Chondrocyte (in vitro differentiated cells): Measurements from ENCODE around the gene WDFY3. TPM values are rescaled to one million over a fixed set of nuclear protein-coding genes. Genes with fewer than 3 reads are reported as not detected.

Experiments
- DNase-seq: peaks from one replicate; pipeline ENCODE4 v3.0.0; 2021; ENCODE audit warnings: mixed read lengths, low spot score
- H3K27ac Mint-ChIP-seq: one replicate; pipeline ENCODE4 v1.8.0; 2021; ENCODE audit warnings: mild to moderate bottlenecking, moderate library complexity, mixed read lengths; ENCODE audit not compliant: unreplicated experiment
- H3K27me3 Mint-ChIP-seq: 2 replicates; pipeline ENCODE4 v1.8.0; 2021; ENCODE audit warnings: low read depth, mixed read lengths
- H3K36me3 Mint-ChIP-seq: 2 replicates; pipeline ENCODE4 v1.8.0; 2021; ENCODE audit warnings: low read depth, mixed read lengths
- H3K4me1 Mint-ChIP-seq: 2 replicates; pipeline ENCODE4 v1.8.0; 2021; ENCODE audit warnings: low read depth, mild to moderate bottlenecking, mixed read lengths
- H3K4me3 Mint-ChIP-seq: one replicate; pipeline ENCODE4 v1.8.0; 2021; ENCODE audit warnings: mild to moderate bottlenecking, moderate library complexity, mixed read lengths; ENCODE audit not compliant: unreplicated experiment
- H3K9me3 Mint-ChIP-seq: 2 replicates; pipeline ENCODE4 v1.8.0; 2021; ENCODE audit warnings: low read depth, mixed read lengths
- total RNA-seq: library from RNA; stranded (reverse); gene quantifications from 3 replicates; pipeline ENCODE4 v1.2.1, GENCODE V29; 2021
- TF ChIP-seq, protein P1 (sequence below): fragments of 200-600 bp; sonication (generic); IDR thresholded peaks from 2 replicates; pipeline ENCODE4 v1.5.0; 2021; ENCODE audit warnings: antibody characterized with exemption, mild to moderate bottlenecking, moderate library complexity

Gene WDFY3
- total RNA-seq, 1 donor from 2014 or later = 61.9 TPM

GRCh38 chr4:84920617-84921016 is 45.9 kb downstream of the WDFY3 start:
- no peaks in the 10 kb centered on the region for H3K27me3 Mint-ChIP-seq
- TF ChIP-seq, protein P1, sequence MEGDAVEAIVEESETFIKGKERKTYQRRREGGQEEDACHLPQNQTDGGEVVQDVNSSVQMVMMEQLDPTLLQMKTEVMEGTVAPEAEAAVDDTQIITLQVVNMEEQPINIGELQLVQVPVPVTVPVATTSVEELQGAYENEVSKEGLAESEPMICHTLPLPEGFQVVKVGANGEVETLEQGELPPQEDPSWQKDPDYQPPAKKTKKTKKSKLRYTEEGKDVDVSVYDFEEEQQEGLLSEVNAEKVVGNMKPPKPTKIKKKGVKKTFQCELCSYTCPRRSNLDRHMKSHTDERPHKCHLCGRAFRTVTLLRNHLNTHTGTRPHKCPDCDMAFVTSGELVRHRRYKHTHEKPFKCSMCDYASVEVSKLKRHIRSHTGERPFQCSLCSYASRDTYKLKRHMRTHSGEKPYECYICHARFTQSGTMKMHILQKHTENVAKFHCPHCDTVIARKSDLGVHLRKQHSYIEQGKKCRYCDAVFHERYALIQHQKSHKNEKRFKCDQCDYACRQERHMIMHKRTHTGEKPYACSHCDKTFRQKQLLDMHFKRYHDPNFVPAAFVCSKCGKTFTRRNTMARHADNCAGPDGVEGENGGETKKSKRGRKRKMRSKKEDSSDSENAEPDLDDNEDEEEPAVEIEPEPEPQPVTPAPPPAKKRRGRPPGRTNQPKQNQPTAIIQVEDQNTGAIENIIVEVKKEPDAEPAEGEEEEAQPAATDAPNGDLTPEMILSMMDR = no peak
- DNase-seq = no peak
- peaks cover 36% of the 10 kb centered on the region for H3K4me1 Mint-ChIP-seq
- H3K4me3 Mint-ChIP-seq = no peak overlapping the region
- H3K27ac Mint-ChIP-seq = peak overlapping the region; percentile 90
- H3K36me3 Mint-ChIP-seq = peaks cover 6% of the 10 kb centered on the region
- H3K9me3 Mint-ChIP-seq = no peaks in the 10 kb centered on the region

DNA sequence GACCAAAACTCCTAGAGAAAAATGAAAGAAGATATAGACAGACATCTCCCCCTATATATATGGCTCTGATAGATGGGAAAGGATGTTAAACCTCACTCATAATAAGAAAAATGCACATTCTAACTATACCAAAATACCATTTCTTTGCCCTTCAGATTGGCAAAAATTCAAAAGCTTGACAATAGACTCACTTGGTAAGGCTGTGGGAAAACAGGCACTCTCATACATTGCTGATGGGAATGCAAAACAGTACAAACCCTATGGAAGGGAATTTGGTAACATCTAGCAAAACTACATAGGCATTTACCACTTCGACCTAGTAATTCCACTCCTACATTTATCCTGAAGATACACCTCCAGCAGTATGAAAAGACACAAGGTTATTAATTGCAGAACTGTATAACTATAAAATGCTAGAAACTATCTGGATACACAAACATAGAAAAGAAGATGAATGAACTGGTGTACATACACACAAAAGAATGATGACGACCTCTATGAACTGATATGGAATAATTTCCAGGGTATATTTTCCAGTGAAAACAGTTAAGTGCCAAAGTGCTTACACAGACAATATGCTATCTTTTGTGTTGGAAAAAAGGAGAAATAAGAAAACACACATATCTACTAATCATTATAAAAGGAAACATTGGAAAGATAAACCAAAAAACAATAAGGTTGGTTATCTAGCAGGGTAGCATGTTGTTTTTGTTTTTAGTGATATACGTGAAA is 48.5 kb downstream of the WDFY3 start:
- Mint-ChIP-seq H3K4me3 (no peak overlapping the region), H3K27me3 (no peaks in the 10 kb centered on the region), H3K36me3 (peaks cover 10% of the 10 kb centered on the region), H3K27ac (no peak overlapping the region), H3K4me1 (peaks cover 54% of the 10 kb centered on the region), H3K9me3 (peaks cover 2% of the 10 kb centered on the region)
- DNase-seq = no peak
- TF ChIP-seq, protein P1 = no peak

- Mint-ChIP-seq H3K4me3 (no peak overlapping the region), H3K4me1 (peaks cover 55% of the 10 kb centered on the region), H3K27me3 (no peaks in the 10 kb centered on the region), H3K36me3 (peaks cover 12% of the 10 kb centered on the region), H3K27ac (no peak overlapping the region), H3K9me3 (peaks cover 2% of the 10 kb centered on the region)
- TF ChIP-seq, protein P1 = no peak
- no peak for DNase-seq
Observed at GRCh38 chr4:84917086-84917821, 49.2 kb downstream of the WDFY3 start.

DNA sequence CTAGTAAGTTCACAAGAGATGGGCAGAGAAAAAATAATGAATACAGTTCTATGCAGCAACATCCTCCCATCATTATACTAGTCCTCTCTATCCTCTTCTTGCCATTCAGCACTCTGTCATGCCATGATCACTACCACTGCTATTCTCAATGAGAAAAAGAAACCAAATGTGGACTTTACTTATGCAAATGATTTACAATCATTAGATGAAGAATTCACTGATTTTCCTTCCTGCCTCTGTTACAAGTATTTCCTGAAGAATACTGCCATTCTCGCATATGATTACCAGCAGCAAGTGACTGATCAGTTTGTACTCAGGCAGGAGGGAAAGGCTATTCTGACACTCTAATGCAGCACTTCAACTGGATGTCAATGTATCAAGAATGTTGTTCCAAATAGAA is 50.3 kb downstream of the WDFY3 start:
- Mint-ChIP-seq H3K4me1 (peaks cover 54% of the 10 kb centered on the region), H3K4me3 (no peak overlapping the region), H3K36me3 (peaks cover 12% of the 10 kb centered on the region), H3K9me3 (peaks cover 2% of the 10 kb centered on the region), H3K27me3 (no peaks in the 10 kb centered on the region), H3K27ac (peak overlapping the region; percentile 63)
- TF ChIP-seq, protein P1 = no peak
- DNase-seq = no peak

DNA sequence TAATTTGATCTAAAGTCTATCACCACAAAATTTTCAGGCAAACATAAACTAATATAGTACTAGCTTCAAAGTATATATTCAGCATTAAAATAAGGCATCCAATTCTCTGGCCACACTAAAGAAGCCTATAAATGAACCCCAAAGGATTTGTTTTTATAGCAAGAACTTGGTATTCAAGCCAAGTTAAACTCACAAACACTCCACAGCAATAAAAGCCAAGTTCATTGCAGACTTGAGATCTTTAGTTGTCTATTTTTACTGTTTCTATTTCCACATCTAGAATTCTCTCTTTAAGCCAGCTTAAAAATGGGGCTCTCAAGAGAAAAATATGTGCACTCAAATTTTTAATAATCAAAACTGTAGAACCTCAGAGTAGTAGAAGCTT is 51.1 kb downstream of the WDFY3 start:
- DNase-seq = no peak
- Mint-ChIP-seq H3K36me3 (peaks cover 14% of the 10 kb centered on the region), H3K27ac (peak overlapping the region; percentile 66)

More for the DNA sequence above, 51.1 kb downstream of the WDFY3 start:
- Mint-ChIP-seq H3K4me1 (peaks cover 46% of the 10 kb centered on the region), H3K4me3 (no peak overlapping the region), H3K27me3 (no peaks in the 10 kb centered on the region), H3K9me3 (peaks cover 2% of the 10 kb centered on the region)
- TF ChIP-seq, protein P1 = no peak
